Endothelial cell of umbilical vein (primary cell): ENCODE results near the gene SLC12A4. TPM values are rescaled to one million over a fixed set of nuclear protein-coding genes. Genes with fewer than 3 reads are reported as not detected.

Source experiments
- Bru-seq: library from RNA; stranded (reverse); fragments of 400-500 nt; gene quantifications from one replicate; lab custom pipeline; 2021; lab: Mats Ljungman, UMichigan
- BruChase-seq, 2 experiments: library from RNA; stranded (reverse); fragments of 400-500 nt; gene quantifications; one replicate each; lab custom pipeline; 2021; lab: Mats Ljungman, UMichigan
- BruUV-seq: library from RNA; stranded (reverse); fragments of 400-500 nt; replicated peaks from 2 replicates; lab custom pipeline; 2021; lab: Mats Ljungman, UMichigan
- CTCF ChIA-PET: fragments of 300-600, 350-600 bp; sonication (Branson Sonifier 250); formaldehyde crosslinking; loops from one replicate; lab custom pipeline; 2021; ENCODE audit warnings: antibody characterized with exemption, inconsistent platforms; lab: Charles Lee
- POLR2A ChIA-PET: fragments of 300-600, 350-600 bp; sonication (Branson Sonifier 250); formaldehyde crosslinking; loops from one replicate; lab custom pipeline; 2021; ENCODE audit warnings: antibody characterized with exemption, inconsistent platforms; lab: Charles Lee
- DNase-seq: peaks from one replicate; pipeline ENCODE4 v3.0.0-alpha.2; 2011; ENCODE audit warnings: low read depth, low spot score
- FAIRE-seq: peaks from 2 replicates; lab custom pipeline; 2011; peaks lifted over from hg19 to GRCh38; lab: Jason Lieb, UNC
- H2AFZ ChIP-seq: 2 replicates; pipeline ENCODE4 v1.6.0; 2012; ENCODE audit warnings: low read depth, low read length, control low read depth, inconsistent platforms
- H3K27ac ChIP-seq: 2 replicates; pipeline ENCODE4 v1.5.1; 2011; ENCODE audit warnings: low read depth, mild to moderate bottlenecking, control low read depth, low read length, moderate library complexity; ENCODE audit not compliant: insufficient read depth
- H3K27me3 ChIP-seq, 2 experiments: 2 replicates each; pipeline versions ENCODE4 v1.6.0 to v1.6.1; 2011; ENCODE audit warnings: low read length in 2 of 2, mixed read lengths in 1 of 2; ENCODE audit not compliant: control insufficient read depth in 2 of 2, insufficient read depth in 2 of 2
- H3K36me3 ChIP-seq, 2 experiments: 2 replicates in 1 of 2; 3 replicates in 1 of 2; pipeline ENCODE4 v1.5.1; 2011; ENCODE audit warnings: low read length in 2 of 2, mild to moderate bottlenecking in 1 of 2, moderate library complexity in 1 of 2; ENCODE audit not compliant: control insufficient read depth in 2 of 2, insufficient read depth in 2 of 2; ENCODE audit errors: extremely low read depth in 1 of 2
- H3K4me1 ChIP-seq: 3 replicates; pipeline ENCODE4 v1.5.1; 2011; ENCODE audit warnings: mild to moderate bottlenecking, low read length; ENCODE audit not compliant: control insufficient read depth, insufficient read depth; ENCODE audit errors: extremely low read depth
- H3K4me2 ChIP-seq: 2 replicates; pipeline ENCODE4 v1.6.1; 2011; ENCODE audit warnings: low read length, control low read depth, mixed read lengths; ENCODE audit not compliant: insufficient read depth
- H3K4me3 ChIP-seq, 3 experiments: fragments of 200-600 bp in 1 of 3; sonication (generic), shearing (Covaris generic) in 1 of 3; replicated peaks in 1 of 3; 2 replicates each; pipeline ENCODE4 v1.5.1; 2011 to 2016; ENCODE audit warnings: control low read depth in 3 of 3, low read length in 3 of 3, mild to moderate bottlenecking in 2 of 3, inconsistent platforms in 1 of 3, low read depth in 1 of 3, moderate library complexity in 1 of 3; ENCODE audit not compliant: insufficient read depth in 1 of 3
- H3K79me2 ChIP-seq: 2 replicates; pipeline ENCODE4 v1.6.0; 2012; ENCODE audit warnings: low read length, inconsistent platforms; ENCODE audit not compliant: control insufficient read depth, insufficient read depth
- H3K9ac ChIP-seq: replicated peaks from 2 replicates; pipeline ENCODE3; 2011; ENCODE audit warnings: low read length, control low read depth; ENCODE audit not compliant: insufficient read depth; ENCODE audit errors: extremely low read depth
- H3K9me1 ChIP-seq: replicated peaks from 3 replicates; pipeline ENCODE4 v1.6.0; 2011; ENCODE audit warnings: mild to moderate bottlenecking, low read length; ENCODE audit not compliant: control insufficient read depth, insufficient read depth; ENCODE audit errors: extremely low read depth
- H3K9me3 ChIP-seq: replicated peaks from 2 replicates; pipeline ENCODE4 v1.5.1; 2012; ENCODE audit warnings: low read length, inconsistent platforms; ENCODE audit not compliant: control insufficient read depth, insufficient read depth
- H4K20me1 ChIP-seq: replicated peaks from 2 replicates; pipeline ENCODE3; 2011; ENCODE audit warnings: mild to moderate bottlenecking, low read length; ENCODE audit not compliant: control insufficient read depth, insufficient read depth; ENCODE audit errors: extremely low read depth
- EZH2 ChIP-seq: IDR thresholded peaks from 2 replicates; pipeline ENCODE4 v1.6.1; 2012; ENCODE audit warnings: borderline replicate concordance, low read depth, mild to moderate bottlenecking, moderate library complexity, low read length, inconsistent platforms; ENCODE audit not compliant: severe bottlenecking
- JUN ChIP-seq: IDR thresholded peaks from 2 replicates; pipeline ENCODE4 v1.6.1; 2011; ENCODE audit warnings: borderline replicate concordance, low read depth; ENCODE audit not compliant: insufficient read length, insufficient read depth
- POLR2A ChIP-seq: IDR thresholded peaks from 2 replicates; pipeline ENCODE4 v1.6.1; 2012; ENCODE audit warnings: low read depth, mild to moderate bottlenecking, control low read depth, low read length
- POLR2AphosphoS5 ChIP-seq: IDR thresholded peaks from 2 replicates; pipeline ENCODE4 v1.6.1; 2012; ENCODE audit warnings: low read depth, mild to moderate bottlenecking, control low read depth, low read length, moderate library complexity; ENCODE audit not compliant: insufficient read depth
- dilution Hi-C: fragments of 300-500 bp; cut with MboI; formaldehyde crosslinking; loops from one replicate; pipeline ENCODE4 v1.15.0; 2019; ENCODE audit warnings: low sequenced_read_pairs; ENCODE audit not compliant: extremely low pct_ligation_motif_present
- intact Hi-C: fragments of 100-400 bp; cut with micrococcal nuclease; formaldehyde crosslinking; loops from one replicate; pipeline ENCODE4 v1.10.0; 2022
- long read RNA-seq: library from polyadenylated mRNA; stranded (forward); transcript quantifications from one replicate; pipeline ENCODE4 v2.0.0, GENCODE V29; 2021
- polyA minus RNA-seq, 3 experiments: library from RNA; depleted of rRNA, polyadenylated mRNA; stranded (reverse); fragments of >200 nt; gene quantifications; 1 replicate in 1 of 3; 2 replicates in 2 of 3; pipeline ENCODE4 v1.2.3, GENCODE V29; 2011
- polyA plus RNA-seq, 4 experiments: library from polyadenylated mRNA; depleted of rRNA in 3 of 4; stranded (reverse) in 3 of 4; unstranded in 1 of 4; fragments of >200 nt; gene quantifications; 2 replicates each; pipeline versions ENCODE4 v1.2.1 to v1.2.3, GENCODE V29; 2011 to 2012; ENCODE audit warnings: missing spikeins in 1 of 4
- total RNA-seq: library from RNA; stranded (reverse); gene quantifications from 2 replicates; pipeline ENCODE4 v1.2.3, GENCODE V29; 2021

Gene SLC12A4
- total RNA-seq = 99.0 and 114 TPM in 2 replicates
- 110 and 124 TPM in 2 replicates for polyA plus RNA-seq
- polyA plus RNA-seq (2011; cell fraction: cytosol; rRNA removed) = 53.8 and 76.7 TPM in 2 replicates
- 343 and 417 TPM in 2 replicates for polyA plus RNA-seq (2011; cell fraction: nucleus; rRNA removed)
- polyA plus RNA-seq (2012) = 79.2 and 83.4 TPM in 2 replicates
- polyA minus RNA-seq = 141 and 143 TPM in 2 replicates
- 27.4 TPM for polyA minus RNA-seq (2011; cell fraction: cytosol; rRNA and poly(A)+ RNA removed)
- 127 and 131 TPM in 2 replicates for polyA minus RNA-seq (2011; cell fraction: nucleus; rRNA and poly(A)+ RNA removed)
- percentile 72 among the genes with signal in this experiment for Bru-seq, nascent RNA
- percentile 85 among the genes with signal in this experiment for BruChase-seq, experiment 1, labeled RNA remaining after a 6-hour chase
- percentile 89 among the genes with signal in this experiment for BruChase-seq, experiment 2, labeled RNA remaining after a 2-hour chase
- long read RNA-seq, full-length matches to known transcripts = 57 of 87 reads
- long read RNA-seq, partial matches to known transcripts = 16 of 87 reads
- long read RNA-seq, other reads (novel, unspliced or antisense) = 14 of 87 reads

GRCh38 chr16:67968400-67969253 lies at the start of gene SLC12A4:
TSS of gene SLC12A4 (minus strand) at chr16:67968637. CDS start at chr16:67968553, 84 bp downstream.
- Histone ChIP-seq H3K9me1 (no peaks in the 10 kb centered on the region), H3K36me3 (no peaks in the 10 kb centered on the region), H4K20me1 (no peaks in the 10 kb centered on the region), H3K27me3 (no peaks in the 10 kb centered on the region), H3K79me2 (peaks cover 43% of the 10 kb centered on the region), H2AFZ (peak within 1 kb of the TSS; percentile 77), H3K4me2 (peak within 1 kb of the TSS; percentile 78), H3K9ac (peak within 1 kb of the TSS; percentile 91), H3K27ac (peak within 1 kb of the TSS; percentile 70), H3K4me1 (peaks cover 22% of the 10 kb centered on the region), H3K9me3 (no peaks in the 10 kb centered on the region), H3K4me3 (peak within 1 kb of the TSS; percentile 92 to 97 (median 96))
- intact Hi-C loops (no loop called here), dilution Hi-C loops (no loop called here)
- BruUV-seq = TSS peak; percentile 52
- CTCF ChIA-PET = interaction anchor here (1.0 to 1.3 kb wide), 3 partner anchors 72 to 152 kb away, joined by 3 to 6 read pairs (median 4); no protein-coding TSS in a partner anchor
- FAIRE-seq (peak; percentile 86), DNase-seq (peak; percentile 78)
- POLR2A ChIA-PET = interaction anchor here (0.5 kb wide), 1 partner anchor 69 kb away, joined by 3 read pairs; no protein-coding TSS in a partner anchor
- TF ChIP-seq POLR2AphosphoS5 (peak; percentile 98), POLR2A (peak; percentile 86), EZH2 (no peak), JUN (no peak)
